ENCODE results near the gene TKT.
"Not testable (repeated sequence)": the region's sequence is repeated elsewhere in the genome, so short reads cannot be mapped to it uniquely, and the experiment has no call there.

TKT gene

GRCh38 chr3:53257465-53257864 lies 1.6 kb upstream of the TKT start:
- Histone ChIP-seq H3K36me3 (ENCODE audit: control insufficient read depth, insufficient read depth, low read length) (no peaks in the 10 kb centered on the region), H3K27me3 (ENCODE audit: control insufficient read depth, insufficient read depth, low read length) (no peaks in the 10 kb centered on the region), H3K4me3 (ENCODE audit: low read length) (no peak overlapping the region), H3K9ac (ENCODE audit: low read length) (no peak overlapping the region), H3K27ac (ENCODE audit: low read depth, low read length) (no peak overlapping the region), H3K4me1 (ENCODE audit: control insufficient read depth, insufficient read depth, low read length) (peaks cover 7% of the 10 kb centered on the region)

- Histone ChIP-seq H3K4me1 (ENCODE audit: control insufficient read depth, insufficient read depth, low read length) (peaks cover 7% of the 10 kb centered on the region), H3K27me3 (ENCODE audit: control insufficient read depth, insufficient read depth, low read length) (no peaks in the 10 kb centered on the region), H3K4me3 (ENCODE audit: low read length) (no peak overlapping the region), H3K27ac (ENCODE audit: low read depth, low read length) (no peak overlapping the region), H3K36me3 (ENCODE audit: control insufficient read depth, insufficient read depth, low read length) (no peaks in the 10 kb centered on the region), H3K9ac (ENCODE audit: low read length) (no peak overlapping the region)
Measured at GRCh38 chr3:53256704-53257055, 858 bp upstream of the TKT start.

GRCh38 chr3:53255423-53255774 lies 423 bp downstream of the TKT start:
- Histone ChIP-seq H3K4me1 (ENCODE audit: control insufficient read depth, insufficient read depth, low read length) (peaks cover 7% of the 10 kb centered on the region), H3K9ac (ENCODE audit: low read length) (peak overlapping the region; percentile 38), H3K27ac (ENCODE audit: low read depth, low read length) (peak overlapping the region; percentile 71), H3K36me3 (ENCODE audit: control insufficient read depth, insufficient read depth, low read length) (no peaks in the 10 kb centered on the region), H3K27me3 (ENCODE audit: control insufficient read depth, insufficient read depth, low read length) (no peaks in the 10 kb centered on the region), H3K4me3 (ENCODE audit: low read length) (peak overlapping the region; percentile 73)

GRCh38 chr3:53254509-53255422 lies 1.1 kb downstream of the TKT start:
- no peaks in the 10 kb centered on the region for H3K27me3 ChIP-seq (ENCODE audit: control insufficient read depth, insufficient read depth, low read length)
- H3K9ac ChIP-seq (ENCODE audit: low read length): peak overlapping the region; percentile 38
- peak overlapping the region; percentile 73 for H3K4me3 ChIP-seq (ENCODE audit: low read length)
- peaks cover 7% of the 10 kb centered on the region for H3K4me1 ChIP-seq (ENCODE audit: control insufficient read depth, insufficient read depth, low read length)
- peak overlapping the region; percentile 71 for H3K27ac ChIP-seq (ENCODE audit: low read depth, low read length)
- H3K36me3 ChIP-seq (ENCODE audit: control insufficient read depth, insufficient read depth, low read length): no peaks in the 10 kb centered on the region

GRCh38 chr3:53253707-53254508 lies 1.9 kb downstream of the TKT start:
- Histone ChIP-seq H3K9ac (ENCODE audit: low read length) (no peak overlapping the region), H3K36me3 (ENCODE audit: control insufficient read depth, insufficient read depth, low read length) (no peaks in the 10 kb centered on the region), H3K27me3 (ENCODE audit: control insufficient read depth, insufficient read depth, low read length) (no peaks in the 10 kb centered on the region), H3K4me1 (ENCODE audit: control insufficient read depth, insufficient read depth, low read length) (peaks cover 7% of the 10 kb centered on the region), H3K27ac (ENCODE audit: low read depth, low read length) (no peak overlapping the region), H3K4me3 (ENCODE audit: low read length) (peak overlapping the region; percentile 73)

GRCh38 chr3:53252947-53253322 lies 2.9 kb downstream of the TKT start:
- not testable (repeated sequence) for H3K4me3 ChIP-seq (ENCODE audit: low read length); H3K27ac ChIP-seq (ENCODE audit: low read depth, low read length); H3K27me3 ChIP-seq (ENCODE audit: control insufficient read depth, insufficient read depth, low read length); H3K36me3 ChIP-seq (ENCODE audit: control insufficient read depth, insufficient read depth, low read length); H3K9ac ChIP-seq (ENCODE audit: low read length); H3K4me1 ChIP-seq (ENCODE audit: control insufficient read depth, insufficient read depth, low read length)

GRCh38 chr3:53252096-53252946 lies 3.5 kb downstream of the TKT start:
- no peak overlapping the region for H3K4me3 ChIP-seq (ENCODE audit: low read length)
- no peaks in the 10 kb centered on the region for H3K36me3 ChIP-seq (ENCODE audit: control insufficient read depth, insufficient read depth, low read length)
- no peak overlapping the region for H3K9ac ChIP-seq (ENCODE audit: low read length)
- no peak overlapping the region for H3K27ac ChIP-seq (ENCODE audit: low read depth, low read length)
- peaks cover 7% of the 10 kb centered on the region for H3K4me1 ChIP-seq (ENCODE audit: control insufficient read depth, insufficient read depth, low read length)
- H3K27me3 ChIP-seq (ENCODE audit: control insufficient read depth, insufficient read depth, low read length): no peaks in the 10 kb centered on the region

GRCh38 chr3:53250881-53251605 lies 4.8 kb downstream of the TKT start:
- no peak overlapping the region for H3K27ac ChIP-seq (ENCODE audit: low read depth, low read length)
- H3K27me3 ChIP-seq (ENCODE audit: control insufficient read depth, insufficient read depth, low read length): no peaks in the 10 kb centered on the region
- H3K36me3 ChIP-seq (ENCODE audit: control insufficient read depth, insufficient read depth, low read length): no peaks in the 10 kb centered on the region
- no peak overlapping the region for H3K9ac ChIP-seq (ENCODE audit: low read length)
- no peak overlapping the region for H3K4me3 ChIP-seq (ENCODE audit: low read length)
- H3K4me1 ChIP-seq (ENCODE audit: control insufficient read depth, insufficient read depth, low read length): peaks cover 7% of the 10 kb centered on the region

- H3K4me3 ChIP-seq (ENCODE audit: low read length): no peak overlapping the region
- no peaks in the 10 kb centered on the region for H3K27me3 ChIP-seq (ENCODE audit: control insufficient read depth, insufficient read depth, low read length)
- H3K36me3 ChIP-seq (ENCODE audit: control insufficient read depth, insufficient read depth, low read length): no peaks in the 10 kb centered on the region
- H3K4me1 ChIP-seq (ENCODE audit: control insufficient read depth, insufficient read depth, low read length): peaks cover 7% of the 10 kb centered on the region
- H3K9ac ChIP-seq (ENCODE audit: low read length): no peak overlapping the region
- H3K27ac ChIP-seq (ENCODE audit: low read depth, low read length): no peak overlapping the region
Measured at GRCh38 chr3:53250453-53250852, 5.4 kb downstream of the TKT start.

GRCh38 chr3:53248161-53248560 lies 7.7 kb downstream of the TKT start:
- no peaks in the 10 kb centered on the region for H3K36me3 ChIP-seq (ENCODE audit: control insufficient read depth, insufficient read depth, low read length)
- no peaks in the 10 kb centered on the region for H3K4me1 ChIP-seq (ENCODE audit: control insufficient read depth, insufficient read depth, low read length)
- H3K27ac ChIP-seq (ENCODE audit: low read depth, low read length): no peak overlapping the region
- H3K9ac ChIP-seq (ENCODE audit: low read length): no peak overlapping the region
- H3K27me3 ChIP-seq (ENCODE audit: control insufficient read depth, insufficient read depth, low read length): no peaks in the 10 kb centered on the region
- H3K4me3 ChIP-seq (ENCODE audit: low read length): no peak overlapping the region

- no peaks in the 10 kb centered on the region for H3K36me3 ChIP-seq (ENCODE audit: control insufficient read depth, insufficient read depth, low read length)
- H3K4me1 ChIP-seq (ENCODE audit: control insufficient read depth, insufficient read depth, low read length): no peaks in the 10 kb centered on the region
Measured at GRCh38 chr3:53247619-53248018, 8.2 kb downstream of the TKT start.

GRCh38 chr3:53244271-53244670 lies 11.6 kb downstream of the TKT start:
- no peaks in the 10 kb centered on the region for H3K4me1 ChIP-seq (ENCODE audit: control insufficient read depth, insufficient read depth, low read length)
- peaks cover 9% of the 10 kb centered on the region for H3K36me3 ChIP-seq (ENCODE audit: control insufficient read depth, insufficient read depth, low read length)
- no peak overlapping the region for H3K27ac ChIP-seq (ENCODE audit: low read depth, low read length)
- no peak overlapping the region for H3K4me3 ChIP-seq (ENCODE audit: low read length)
- no peak overlapping the region for H3K9ac ChIP-seq (ENCODE audit: low read length)
- no peaks in the 10 kb centered on the region for H3K27me3 ChIP-seq (ENCODE audit: control insufficient read depth, insufficient read depth, low read length)

More at GRCh38 chr3:53247619-53248018, 8.2 kb downstream of the TKT start:
- Histone ChIP-seq H3K4me3 (ENCODE audit: low read length) (no peak overlapping the region), H3K27ac (ENCODE audit: low read depth, low read length) (no peak overlapping the region), H3K9ac (ENCODE audit: low read length) (no peak overlapping the region), H3K27me3 (ENCODE audit: control insufficient read depth, insufficient read depth, low read length) (no peaks in the 10 kb centered on the region)

All from rectal smooth muscle tissue (tissue), 1 donor.